22Rv1 (cell line): Measurements from ENCODE around the gene ERGIC1.

Experiments
- CTCF ChIP-seq: fragments of 450-650 bp; IDR thresholded peaks from 2 replicates; pipeline ENCODE4 v1.5.1; 2017; ENCODE audit warnings: mild to moderate bottlenecking
- ZFX ChIP-seq: fragments of 450-650 bp; IDR thresholded peaks from 2 replicates; pipeline ENCODE4 v1.6.1; 2017; ENCODE audit warnings: antibody characterized with exemption, borderline replicate concordance

- TF ChIP-seq CTCF (no peak), ZFX (no peak)
Observed at GRCh38 chr5:172925336-172925948, 91.4 kb downstream of the ERGIC1 start.
